Measurements from ENCODE around the gene SKIC8.

GRCh38 chr15:78276064-78276943 is 23.1 kb downstream of the SKIC8 start:
- TF ChIP-seq EZH2 (IDR thresholded peaks at IDR 0.05; ENCODE audit: insufficient read depth, poor library complexity, severe bottlenecking) (no peak), EZH2phosphoT487 (IDR thresholded peaks at IDR 0.05; ENCODE audit: insufficient read depth, low read depth) (no peak)

All from GM23248 (cell line).